GM20000 (cell line): Measurements from ENCODE around the gene ZNF561.

Experiments
- DNase-seq: peaks from one replicate; pipeline ENCODE4 v3.0.0; 2012; ENCODE audit warnings: low spot score
- TF ChIP-seq, protein P1 (sequence below): IDR thresholded peaks from 2 replicates; pipeline ENCODE4 v1.5.1; 2012; ENCODE audit warnings: mild to moderate bottlenecking, control low read depth; ENCODE audit errors: extremely low read depth, missing control alignments

ZNF561 gene

DNA sequence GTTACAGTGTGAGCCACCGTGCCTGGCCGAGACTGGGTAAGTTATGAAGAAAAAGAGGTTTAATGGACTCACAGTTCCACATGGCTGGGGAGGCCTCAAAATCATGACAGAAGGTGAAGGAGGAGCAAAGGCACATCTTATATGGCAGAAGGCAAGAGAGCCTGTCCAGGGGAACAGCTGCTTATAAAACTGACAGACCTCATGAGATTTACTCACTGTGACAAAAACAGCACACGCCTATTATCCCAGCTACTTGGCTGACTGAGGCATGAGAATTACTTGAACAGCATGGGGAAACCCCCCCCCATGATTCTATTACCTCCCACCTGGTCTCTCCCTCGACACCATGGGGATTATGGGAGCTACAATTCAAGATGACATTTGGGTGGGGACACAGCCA, 23.4 kb upstream of the ZNF561 start:
- DNase-seq: no peak
- TF ChIP-seq, protein P1, sequence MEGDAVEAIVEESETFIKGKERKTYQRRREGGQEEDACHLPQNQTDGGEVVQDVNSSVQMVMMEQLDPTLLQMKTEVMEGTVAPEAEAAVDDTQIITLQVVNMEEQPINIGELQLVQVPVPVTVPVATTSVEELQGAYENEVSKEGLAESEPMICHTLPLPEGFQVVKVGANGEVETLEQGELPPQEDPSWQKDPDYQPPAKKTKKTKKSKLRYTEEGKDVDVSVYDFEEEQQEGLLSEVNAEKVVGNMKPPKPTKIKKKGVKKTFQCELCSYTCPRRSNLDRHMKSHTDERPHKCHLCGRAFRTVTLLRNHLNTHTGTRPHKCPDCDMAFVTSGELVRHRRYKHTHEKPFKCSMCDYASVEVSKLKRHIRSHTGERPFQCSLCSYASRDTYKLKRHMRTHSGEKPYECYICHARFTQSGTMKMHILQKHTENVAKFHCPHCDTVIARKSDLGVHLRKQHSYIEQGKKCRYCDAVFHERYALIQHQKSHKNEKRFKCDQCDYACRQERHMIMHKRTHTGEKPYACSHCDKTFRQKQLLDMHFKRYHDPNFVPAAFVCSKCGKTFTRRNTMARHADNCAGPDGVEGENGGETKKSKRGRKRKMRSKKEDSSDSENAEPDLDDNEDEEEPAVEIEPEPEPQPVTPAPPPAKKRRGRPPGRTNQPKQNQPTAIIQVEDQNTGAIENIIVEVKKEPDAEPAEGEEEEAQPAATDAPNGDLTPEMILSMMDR: no peak

DNA sequence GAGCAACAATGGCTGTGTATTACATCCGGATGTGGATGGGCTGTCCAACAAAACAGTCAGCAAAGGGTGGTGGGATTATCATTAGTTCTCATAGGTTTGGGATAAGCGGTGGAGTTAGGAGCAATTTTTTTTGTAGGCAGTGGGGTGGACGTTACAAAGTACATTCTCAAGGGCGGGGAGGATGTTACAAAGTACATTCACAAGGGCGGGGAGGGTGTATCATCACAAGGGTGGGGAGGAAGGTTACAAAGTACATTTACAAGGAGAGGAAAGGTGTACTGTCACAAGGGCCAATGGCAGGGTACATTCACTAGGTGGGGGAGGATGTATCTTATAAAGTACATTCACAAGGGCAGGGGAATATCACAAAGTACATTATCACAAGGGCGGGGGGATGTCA, 20.8 kb upstream of the ZNF561 start:
- DNase-seq: no peak
- TF ChIP-seq, protein P1: no peak

DNA sequence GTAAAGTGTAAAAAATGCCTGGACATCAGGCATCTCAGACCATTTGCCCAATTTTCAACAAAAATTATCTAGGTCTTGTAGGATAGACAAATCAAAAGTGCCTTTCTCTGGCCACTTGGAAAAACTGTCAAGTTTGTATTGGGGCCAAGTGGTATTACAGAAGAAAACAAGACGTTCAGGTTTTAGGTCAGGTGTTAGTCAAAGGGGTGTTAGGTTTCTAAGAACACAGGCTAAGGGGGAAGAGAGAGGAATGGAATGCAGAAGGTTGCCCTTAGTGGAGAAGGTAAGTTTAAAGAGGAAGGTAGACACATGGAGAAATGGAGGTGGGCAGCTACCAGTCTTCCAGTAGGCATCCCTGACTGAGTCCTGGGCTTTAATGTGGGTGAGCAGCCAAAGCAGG, 19.9 kb upstream of the ZNF561 start:
- DNase-seq: no peak
- TF ChIP-seq, protein P1: no peak

DNA sequence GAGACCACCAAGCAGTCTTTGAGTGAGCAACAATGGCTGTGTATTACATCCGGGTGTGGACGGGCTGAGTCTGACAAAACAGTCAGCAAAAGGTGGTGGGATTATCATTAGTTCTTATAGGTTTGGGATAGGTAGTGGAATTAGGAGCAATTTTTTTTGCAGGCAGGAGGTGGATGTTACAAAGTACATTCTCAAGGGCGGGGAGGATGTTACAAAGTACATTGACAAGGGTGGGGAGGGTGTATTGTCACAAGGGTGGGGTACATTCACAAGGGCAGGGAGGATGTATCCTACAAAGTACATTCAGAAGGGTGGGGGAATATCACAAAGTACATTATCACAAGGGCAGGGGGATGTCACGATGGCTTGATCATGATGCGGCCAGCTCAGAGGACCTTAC, 15.0 kb upstream of the ZNF561 start:
- DNase-seq: no peak
- TF ChIP-seq, protein P1: no peak

DNA sequence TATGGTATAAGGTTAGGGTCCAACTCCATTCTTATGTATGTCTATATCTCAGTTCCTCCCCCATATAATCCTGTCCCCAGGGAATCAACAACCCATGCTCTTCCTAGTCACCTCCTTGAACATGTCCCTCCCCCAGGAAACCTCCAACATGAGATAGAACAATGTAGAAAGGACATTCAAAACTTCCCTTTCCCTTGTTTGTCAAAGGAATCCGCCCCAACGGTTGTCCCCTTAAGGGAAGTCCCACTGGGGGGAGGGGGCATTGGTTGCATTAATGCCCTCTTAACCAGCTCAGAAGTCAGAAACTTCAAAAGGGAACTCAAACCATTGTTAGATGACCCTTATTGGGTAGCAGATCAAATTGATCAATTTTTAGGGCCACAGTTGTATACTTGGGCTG, 6.8 kb upstream of the ZNF561 start:
- TF ChIP-seq, protein P1: no peak
- no peak for DNase-seq

DNA sequence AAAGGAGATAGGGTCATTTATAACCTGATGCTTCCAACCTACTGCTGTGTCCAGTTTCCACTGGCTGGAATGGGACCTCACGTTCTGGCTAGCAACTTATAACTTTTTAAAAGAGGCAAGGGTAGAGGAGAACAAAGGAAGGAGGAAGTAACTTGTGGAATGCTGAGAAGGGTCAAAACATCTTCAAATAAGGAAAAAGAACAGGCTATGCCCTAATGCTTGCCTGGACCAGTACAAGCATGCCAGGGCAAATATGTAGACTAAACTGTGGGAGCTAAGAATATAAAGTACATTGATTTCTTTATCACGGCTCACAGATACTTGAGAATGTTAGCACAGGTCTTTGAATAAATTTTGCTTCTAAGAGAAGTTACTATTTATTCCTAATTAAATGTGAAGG, 1.5 kb upstream of the ZNF561 start:
- no peak for DNase-seq
- TF ChIP-seq, protein P1: no peak

DNA sequence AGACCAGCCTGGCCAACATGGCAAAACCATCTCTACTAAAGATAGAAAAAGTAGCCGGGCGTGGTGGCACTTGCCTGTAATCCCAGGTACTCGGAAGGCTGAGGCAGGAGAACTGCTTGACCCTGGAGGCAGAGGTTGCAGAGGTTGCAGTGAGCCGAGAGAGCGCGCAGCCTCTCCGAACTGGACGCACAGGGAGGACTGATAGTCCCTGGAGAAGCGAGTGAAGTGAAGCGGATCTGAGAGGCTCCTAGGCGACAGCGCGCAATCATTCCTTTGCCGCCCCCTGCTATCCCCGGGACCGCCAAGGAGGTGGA, 233 bp downstream of the ZNF561 start:
- TF ChIP-seq, protein P1: no peak
- DNase-seq: no peak

DNA sequence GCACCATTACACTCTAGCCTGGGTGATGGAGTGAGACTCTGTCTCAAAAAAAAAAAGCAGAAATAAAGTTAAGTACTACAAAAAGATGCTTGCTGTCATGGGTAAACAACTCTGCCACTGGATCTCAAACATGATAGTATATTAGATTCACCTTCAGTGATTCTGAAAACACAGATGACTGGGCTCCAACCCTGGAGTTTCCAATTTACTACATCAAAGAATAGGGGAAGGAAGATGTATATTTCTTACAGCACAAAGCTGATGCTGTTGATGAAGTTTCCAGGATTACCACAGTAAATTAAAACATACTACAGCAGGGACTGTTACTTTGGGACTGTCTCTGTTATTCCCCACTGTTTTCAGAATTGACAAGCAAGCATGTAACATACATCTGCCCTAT, 5.2 kb downstream of the ZNF561 start:
- TF ChIP-seq, protein P1: no peak
- DNase-seq: no peak
